Transverse colon (tissue), 3 donors: ENCODE data around the gene SLC38A10.

ENCODE experiments used
- CTCF ChIP-seq, 5 experiments: fragments of 200-600 bp in 3 of 5; fragments of 450-650 bp in 2 of 5; sonication (generic) in 3 of 5; IDR thresholded peaks; 1 replicate in 2 of 5; 2 replicates in 3 of 5; pipeline ENCODE4 v1.5.1; 2016 to 2017; ENCODE audit warnings: antibody characterized with exemption in 5 of 5, inconsistent platforms in 3 of 5, mild to moderate bottlenecking in 2 of 5, moderate library complexity in 1 of 5
- EP300 ChIP-seq: sonication (generic); formaldehyde crosslinking; IDR thresholded peaks from one replicate; pipeline ENCODE4 v1.6.1; 2017; ENCODE audit warnings: antibody characterized with exemption, low read depth
- POLR2A ChIP-seq: fragments of 450-650 bp; IDR thresholded peaks from one replicate; pipeline ENCODE4 v1.6.1; 2016; ENCODE audit warnings: antibody characterized with exemption, mild to moderate bottlenecking, moderate library complexity

DNA sequence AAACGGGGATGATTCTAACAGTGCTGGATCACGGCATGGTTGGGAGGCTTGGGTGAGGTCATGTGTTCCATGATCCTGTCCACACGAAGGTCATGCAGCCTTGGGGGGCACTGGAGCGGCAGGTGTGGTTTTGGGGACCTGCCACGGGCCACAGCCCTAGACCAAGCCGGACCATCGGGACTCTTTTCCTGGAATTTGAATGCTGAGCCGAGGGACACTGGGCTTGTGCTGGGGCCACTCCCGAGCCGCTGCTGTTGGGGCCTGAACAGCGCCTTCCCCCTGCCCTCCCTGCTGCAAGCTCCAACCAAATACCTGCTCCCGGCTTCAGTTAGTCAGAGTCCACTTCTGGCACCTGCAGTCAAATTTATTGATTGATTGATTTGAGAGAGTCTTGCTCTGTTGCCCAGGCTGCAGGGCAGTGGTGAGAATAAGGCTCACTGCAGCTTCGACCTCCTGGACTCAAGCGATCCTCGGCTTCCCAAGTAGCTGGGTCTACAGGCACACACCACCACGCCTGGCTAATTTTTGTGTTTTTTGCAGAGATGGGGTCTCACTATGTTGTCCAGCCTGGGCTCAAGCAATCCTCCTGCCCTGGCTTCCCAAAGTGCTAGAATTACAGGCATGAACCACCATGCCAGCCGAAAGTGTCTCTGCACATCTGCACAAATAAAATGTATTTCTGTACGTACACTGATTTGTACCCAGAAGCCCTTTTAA, 37.2 kb upstream of the SLC38A10 start:
- no peak for TF ChIP-seq EP300
- no peak for TF ChIP-seq CTCF (IDR thresholded peaks at IDR 0.05)
- TF ChIP-seq POLR2A, result no peak
